Measurements from ENCODE around the gene ISOC1. TPM values are rescaled to one million over a fixed set of nuclear protein-coding genes. Genes with fewer than 3 reads are reported as not detected.

The ISOC1 gene
- total RNA-seq, 2 donors from 2014 or later: 26.4 to 38.3 TPM

DNA sequence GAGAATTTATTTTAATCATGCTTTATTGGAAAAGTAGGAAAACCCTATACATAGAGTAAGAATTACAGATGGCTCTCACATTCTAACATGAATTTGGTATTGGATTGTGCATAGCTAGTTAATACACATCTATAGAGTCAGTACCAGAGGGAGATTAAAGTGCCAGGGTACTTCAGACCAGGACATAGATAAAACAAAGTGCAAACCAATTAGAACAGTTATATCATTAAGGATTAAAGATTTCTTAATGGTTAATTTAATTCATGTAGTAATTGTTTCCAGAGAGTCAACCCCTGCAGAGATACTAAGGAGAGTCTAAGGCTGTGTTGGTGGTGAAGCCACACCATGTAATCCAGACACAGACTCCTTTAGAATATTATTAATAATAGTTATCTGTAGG is 8.8 kb downstream of the ISOC1 start:
- H3K9me3 Mint-ChIP-seq: no peaks in the 10 kb centered on the region

DNA sequence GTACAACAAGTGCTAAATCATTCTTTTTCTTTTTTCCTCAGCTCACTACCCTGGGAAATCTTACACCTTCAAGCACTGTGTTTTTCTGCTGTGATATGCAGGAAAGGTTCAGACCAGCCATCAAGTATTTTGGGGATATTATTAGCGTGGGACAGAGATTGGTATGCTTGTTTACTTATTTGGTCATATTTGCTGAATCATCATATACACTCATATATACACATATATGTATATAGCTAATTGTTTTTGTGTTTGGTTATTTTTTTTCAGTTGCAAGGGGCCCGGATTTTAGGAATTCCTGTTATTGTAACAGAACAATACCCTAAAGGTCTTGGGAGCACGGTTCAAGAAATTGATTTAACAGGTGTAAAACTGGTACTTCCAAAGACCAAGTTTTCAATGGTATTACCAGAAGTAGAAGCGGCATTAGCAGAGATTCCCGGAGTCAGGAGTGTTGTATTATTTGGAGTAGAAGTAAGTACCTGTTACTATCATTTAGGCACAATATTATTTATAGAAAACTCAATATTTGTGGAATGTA is 10.4 kb downstream of the ISOC1 start:
- Mint-ChIP-seq H3K27ac (no peak overlapping the region), H3K27me3 (no peaks in the 10 kb centered on the region), H3K9me3 (no peaks in the 10 kb centered on the region), H3K4me1 (ENCODE audit: low read depth in 2 of 2) (peaks cover 13 to 16% of the 10 kb centered on the region in 2 donors), H3K36me3 (peaks cover 10% of the 10 kb centered on the region), H3K4me3 (no peak overlapping the region)
- no peak for DNase-seq (ENCODE audit: low spot score)
- no peak for ATAC-seq

More for the DNA sequence above, 8.8 kb downstream of the ISOC1 start:
- no peak for ATAC-seq
- Mint-ChIP-seq H3K4me3 (no peak overlapping the region), H3K4me1 (ENCODE audit: low read depth in 2 of 2) (peaks cover 12 to 13% of the 10 kb centered on the region in 2 donors), H3K27me3 (no peaks in the 10 kb centered on the region), H3K27ac (no peak overlapping the region), H3K36me3 (peaks cover 5% of the 10 kb centered on the region)
- DNase-seq (ENCODE audit: low spot score): no peak

DNA sequence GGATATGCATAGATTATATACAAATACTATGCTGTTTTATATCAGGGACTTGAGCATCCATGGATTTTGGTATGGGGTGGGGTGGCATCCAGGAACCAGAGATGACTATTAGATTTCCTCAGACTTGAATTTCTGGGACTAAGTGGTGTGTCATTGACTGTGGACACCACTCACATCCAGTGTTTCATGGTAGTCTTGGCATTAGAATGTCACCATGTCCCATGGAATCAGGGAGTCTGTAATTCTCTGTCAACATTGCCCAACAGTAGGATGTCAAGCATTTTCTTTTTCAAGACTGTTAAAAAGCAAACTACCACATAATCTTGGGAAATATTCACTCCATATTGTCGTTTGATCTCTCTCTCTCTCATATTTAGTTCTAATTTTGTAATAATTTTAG is 13.1 kb downstream of the ISOC1 start:
- H3K4me3 Mint-ChIP-seq: no peak overlapping the region
- H3K9me3 Mint-ChIP-seq: no peaks in the 10 kb centered on the region
- H3K4me1 Mint-ChIP-seq (ENCODE audit: low read depth in 2 of 2): peaks cover 9 to 14% of the 10 kb centered on the region in 2 donors
- DNase-seq (ENCODE audit: low spot score) (no peak), ATAC-seq (no peak)
- peaks cover 15% of the 10 kb centered on the region for H3K36me3 Mint-ChIP-seq
- no peaks in the 10 kb centered on the region for H3K27me3 Mint-ChIP-seq
- H3K27ac Mint-ChIP-seq: no peak overlapping the region

DNA sequence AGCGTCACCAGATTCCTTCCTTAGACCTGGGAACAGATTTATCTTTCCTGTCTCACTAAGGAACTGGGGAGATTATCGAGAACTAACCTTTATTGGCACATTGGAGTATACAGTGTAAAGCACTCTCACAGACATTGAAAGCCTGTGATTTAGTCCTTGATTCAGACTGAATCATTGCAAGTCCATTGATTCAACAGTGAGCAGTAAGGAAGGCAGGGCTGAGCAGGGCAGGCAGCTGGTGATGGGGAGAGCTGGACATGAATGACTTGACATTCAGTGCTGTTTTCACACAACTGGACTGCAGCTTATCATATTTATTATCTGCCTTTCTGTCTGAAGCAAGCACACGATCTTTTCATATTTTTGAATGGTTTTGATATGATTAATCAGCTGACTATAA is 16.2 kb downstream of the ISOC1 start:
- Mint-ChIP-seq H3K4me3 (no peak overlapping the region), H3K36me3 (peaks cover 15% of the 10 kb centered on the region), H3K27ac (no peak overlapping the region), H3K4me1 (ENCODE audit: low read depth in 2 of 2) (peaks cover 9 to 14% of the 10 kb centered on the region in 2 donors), H3K27me3 (no peaks in the 10 kb centered on the region), H3K9me3 (no peaks in the 10 kb centered on the region)
- no peak for DNase-seq (ENCODE audit: low spot score)
- no peak for ATAC-seq

DNA sequence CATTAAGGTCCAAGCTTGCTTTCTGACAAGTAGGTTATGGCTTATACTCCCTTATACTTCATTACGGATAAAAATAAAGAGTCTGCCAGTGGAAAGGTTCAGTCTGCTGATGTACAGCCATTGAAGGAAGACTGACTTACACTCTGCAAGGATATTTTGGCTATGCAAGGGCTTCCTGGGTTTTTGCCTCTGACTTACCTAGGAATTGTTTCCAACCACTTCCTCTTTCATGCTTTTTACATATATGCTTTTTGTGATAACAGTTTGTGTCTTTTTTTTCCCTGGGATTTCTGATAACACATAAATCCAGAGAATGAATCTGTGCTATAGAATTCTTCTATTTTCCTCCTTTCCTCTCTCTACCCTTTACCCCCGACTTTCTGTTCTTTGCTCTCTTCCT is 16.8 kb downstream of the ISOC1 start:
- DNase-seq (ENCODE audit: low spot score) (no peak), ATAC-seq (no peak)
- no peaks in the 10 kb centered on the region for H3K9me3 Mint-ChIP-seq
- H3K4me3 Mint-ChIP-seq: no peak overlapping the region
- no peak overlapping the region for H3K27ac Mint-ChIP-seq
- H3K4me1 Mint-ChIP-seq (ENCODE audit: low read depth in 2 of 2): peaks cover 9 to 14% of the 10 kb centered on the region in 2 donors
- H3K36me3 Mint-ChIP-seq: peaks cover 11% of the 10 kb centered on the region
- H3K27me3 Mint-ChIP-seq: no peaks in the 10 kb centered on the region

DNA sequence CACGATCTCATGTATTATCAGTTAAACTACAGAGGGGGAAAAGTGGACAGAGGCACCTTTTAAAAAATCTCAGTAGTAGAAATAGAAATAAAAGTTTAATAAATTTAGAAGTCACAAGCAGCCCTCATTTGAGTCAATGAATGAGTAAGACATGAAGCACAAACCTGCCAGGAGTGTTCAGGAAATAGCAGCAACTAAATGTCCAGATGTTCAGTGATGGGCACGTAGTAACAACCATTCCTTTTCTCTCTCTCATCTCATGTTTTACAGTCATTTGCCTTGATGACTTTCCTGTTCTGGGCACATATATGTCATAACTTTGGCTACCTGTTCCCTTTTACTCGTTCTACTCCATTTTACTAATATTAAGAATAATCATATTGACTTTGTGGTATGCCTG is 17.7 kb downstream of the ISOC1 start:
- H3K27me3 Mint-ChIP-seq: no peaks in the 10 kb centered on the region
- no peak for ATAC-seq
- H3K36me3 Mint-ChIP-seq: peaks cover 10% of the 10 kb centered on the region
- no peak overlapping the region for H3K27ac Mint-ChIP-seq
- H3K4me1 Mint-ChIP-seq (ENCODE audit: low read depth in 2 of 2): peaks cover 9 to 14% of the 10 kb centered on the region in 2 donors
- no peak overlapping the region for H3K4me3 Mint-ChIP-seq
- H3K9me3 Mint-ChIP-seq: no peaks in the 10 kb centered on the region
- DNase-seq (ENCODE audit: low spot score): no peak

DNA sequence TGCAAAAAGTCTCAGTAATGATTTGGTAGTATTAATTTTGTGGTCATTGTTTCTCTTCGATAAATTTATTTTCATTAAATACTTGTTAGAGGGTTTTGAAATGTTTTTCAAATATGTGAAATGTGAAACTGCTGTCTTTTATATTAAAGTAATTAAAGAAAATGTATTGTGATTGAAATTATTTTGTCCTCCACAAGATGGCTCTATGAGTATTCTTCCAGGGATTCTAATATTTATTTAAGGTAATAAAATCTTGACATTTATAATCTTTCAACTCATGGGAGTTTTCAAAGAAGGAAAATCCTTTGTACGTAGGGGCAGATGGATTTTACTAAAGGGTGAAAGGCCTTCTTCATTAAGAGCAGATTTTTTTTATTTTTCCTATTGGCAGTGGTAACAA is 19.3 kb downstream of the ISOC1 start:
- no peaks in the 10 kb centered on the region for H3K27me3 Mint-ChIP-seq
- H3K27ac Mint-ChIP-seq: no peak overlapping the region
- ATAC-seq: no peak
- H3K9me3 Mint-ChIP-seq: no peaks in the 10 kb centered on the region
- peaks cover 14% of the 10 kb centered on the region for H3K36me3 Mint-ChIP-seq
- no peak for DNase-seq (ENCODE audit: low spot score)
- no peak overlapping the region for H3K4me3 Mint-ChIP-seq
- peaks cover 9 to 14% of the 10 kb centered on the region in 2 donors for H3K4me1 Mint-ChIP-seq (ENCODE audit: low read depth in 2 of 2)

DNA sequence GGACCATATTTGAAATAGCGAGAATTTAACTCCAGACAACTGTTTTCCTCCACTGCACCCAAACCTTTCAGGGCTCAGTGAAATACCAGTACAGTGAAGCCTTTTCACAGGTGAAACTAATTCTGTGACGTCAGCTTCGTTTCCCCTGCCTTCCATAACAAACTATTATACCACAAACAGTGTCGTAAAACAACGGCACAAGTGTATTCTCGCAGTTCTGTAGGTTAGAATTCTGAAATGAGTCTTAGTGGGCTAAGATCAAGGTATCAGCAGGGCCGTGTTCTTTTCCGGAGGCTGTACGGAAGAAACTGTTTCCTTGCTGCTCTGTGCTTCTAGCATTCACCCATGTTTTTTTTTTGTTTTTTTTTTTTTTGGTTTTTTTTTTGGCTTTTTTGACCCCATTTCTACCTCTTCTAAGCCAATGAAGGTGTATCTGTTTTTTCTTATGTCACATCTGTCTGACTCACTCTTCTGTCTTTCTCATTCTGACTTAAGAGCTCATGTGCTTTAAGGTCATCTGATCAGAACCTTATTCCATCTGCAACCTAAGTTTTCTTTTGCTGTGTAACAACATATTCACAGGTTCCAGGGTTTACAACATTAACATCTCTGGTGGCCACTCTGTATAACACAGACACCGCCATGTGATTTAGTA is 20.1 kb downstream of the ISOC1 start:
- Mint-ChIP-seq H3K27ac (no peak overlapping the region), H3K9me3 (no peaks in the 10 kb centered on the region), H3K4me3 (no peak overlapping the region), H3K4me1 (ENCODE audit: low read depth in 2 of 2) (peaks cover 2 to 8% of the 10 kb centered on the region in 2 donors), H3K36me3 (peaks cover 9% of the 10 kb centered on the region), H3K27me3 (no peaks in the 10 kb centered on the region)
- ATAC-seq (no peak), DNase-seq (ENCODE audit: low spot score) (no peak)

DNA sequence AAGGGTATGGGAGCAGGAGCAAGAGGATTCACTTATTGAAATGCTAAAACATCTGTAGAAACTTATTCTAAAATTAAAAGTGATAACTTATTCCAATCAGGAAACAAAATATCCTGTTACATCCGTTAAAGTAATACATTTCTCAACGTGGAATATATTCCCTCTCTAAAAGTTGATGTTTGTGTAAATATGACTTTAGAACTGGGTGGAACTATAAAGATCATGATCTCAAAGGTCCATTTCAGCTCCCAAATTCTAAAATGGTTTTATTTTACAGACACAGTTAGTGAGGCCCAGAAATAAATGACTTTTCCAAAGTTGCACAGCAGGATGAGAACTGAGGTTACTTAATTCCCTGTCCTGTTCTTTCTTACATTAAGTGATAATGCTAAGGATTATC is 21.1 kb downstream of the ISOC1 start:
- peaks cover 9% of the 10 kb centered on the region for H3K36me3 Mint-ChIP-seq
- H3K9me3 Mint-ChIP-seq: no peaks in the 10 kb centered on the region
- no peak overlapping the region for H3K4me3 Mint-ChIP-seq
- DNase-seq (ENCODE audit: low spot score): no peak
- no peak for ATAC-seq
- peaks cover 2 to 5% of the 10 kb centered on the region in 2 donors for H3K4me1 Mint-ChIP-seq (ENCODE audit: low read depth in 2 of 2)
- H3K27me3 Mint-ChIP-seq: no peaks in the 10 kb centered on the region
- no peak overlapping the region for H3K27ac Mint-ChIP-seq

DNA sequence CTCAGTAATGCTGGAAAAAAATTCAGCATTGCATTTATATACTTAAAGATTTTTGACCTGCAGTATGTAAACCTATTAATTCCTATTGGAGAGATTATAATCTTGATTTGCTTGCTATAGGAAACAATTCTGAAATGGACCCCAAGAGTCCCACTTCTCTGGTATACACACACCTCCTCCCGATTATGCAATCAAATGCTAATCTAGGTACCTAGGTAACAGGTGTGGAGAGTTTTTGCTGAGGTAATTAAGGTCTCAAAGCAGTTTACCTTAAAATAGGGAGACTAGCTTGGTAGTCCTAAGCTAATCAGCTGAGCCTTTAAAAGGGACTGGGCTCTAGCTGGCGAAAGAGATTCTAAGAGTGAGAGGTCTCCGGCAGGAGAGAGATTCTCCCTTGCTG is 22.2 kb downstream of the ISOC1 start:
- H3K9me3 Mint-ChIP-seq: no peaks in the 10 kb centered on the region
- H3K36me3 Mint-ChIP-seq: peaks cover 5% of the 10 kb centered on the region
- DNase-seq (ENCODE audit: low spot score): no peak

DNA sequence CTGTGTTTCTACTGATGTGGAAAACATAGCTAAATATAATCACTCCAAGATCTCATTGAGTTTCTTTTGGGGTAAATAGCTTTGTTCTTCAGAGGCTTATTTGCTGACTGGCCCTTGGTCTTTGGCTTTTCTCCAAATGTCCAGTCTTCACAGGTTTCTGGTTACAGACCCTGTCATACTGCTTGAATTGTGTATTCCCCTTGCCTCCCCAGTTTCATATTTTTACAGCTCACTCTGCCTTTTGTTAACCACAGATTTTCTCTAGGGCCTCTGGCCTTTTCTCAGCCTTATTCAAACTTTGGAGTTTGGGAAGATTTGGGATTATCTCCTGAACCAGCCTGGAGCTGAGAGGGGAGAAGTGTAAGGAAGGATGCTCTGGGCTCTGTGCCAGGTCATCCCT is 23.9 kb downstream of the ISOC1 start:
- Mint-ChIP-seq H3K4me1 (ENCODE audit: low read depth in 2 of 2) (no peaks in the 10 kb centered on the region), H3K36me3 (peaks cover 4% of the 10 kb centered on the region), H3K4me3 (no peak overlapping the region), H3K27me3 (no peaks in the 10 kb centered on the region), H3K27ac (no peak overlapping the region), H3K9me3 (no peaks in the 10 kb centered on the region)
- DNase-seq (ENCODE audit: low spot score) (no peak), ATAC-seq (no peak)

More for the DNA sequence above, 22.2 kb downstream of the ISOC1 start:
- no peak overlapping the region for H3K4me3 Mint-ChIP-seq
- peaks cover 0 to under 1% of the 10 kb centered on the region in 2 donors for H3K4me1 Mint-ChIP-seq (ENCODE audit: low read depth in 2 of 2)
- no peaks in the 10 kb centered on the region for H3K27me3 Mint-ChIP-seq
- no peak for ATAC-seq
- no peak overlapping the region for H3K27ac Mint-ChIP-seq

DNA sequence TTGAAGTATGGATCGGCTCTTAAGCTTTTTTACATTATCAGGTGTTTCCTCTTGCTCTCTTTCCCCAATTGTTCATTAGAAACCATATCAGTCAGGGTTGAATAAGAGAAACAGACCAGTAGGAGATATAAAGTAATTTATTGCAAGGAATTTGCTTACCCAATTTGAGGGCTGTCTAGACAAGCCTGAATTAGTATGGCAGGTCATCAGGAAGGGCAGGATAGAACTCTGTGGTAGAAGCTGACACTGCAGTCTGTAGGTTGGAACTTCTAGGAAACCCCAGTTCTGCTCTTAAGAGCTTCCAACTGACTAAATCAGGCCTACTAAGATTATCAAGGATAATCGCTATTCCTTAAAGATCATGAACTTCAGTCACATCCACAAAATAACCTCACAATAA is 24.3 kb downstream of the ISOC1 start:
- Mint-ChIP-seq H3K4me3 (no peak overlapping the region), H3K4me1 (ENCODE audit: low read depth in 2 of 2) (no peaks in the 10 kb centered on the region), H3K27ac (no peak overlapping the region), H3K9me3 (no peaks in the 10 kb centered on the region), H3K27me3 (no peaks in the 10 kb centered on the region), H3K36me3 (peaks cover 4% of the 10 kb centered on the region)
- ATAC-seq (no peak), DNase-seq (ENCODE audit: low spot score) (no peak)

DNA sequence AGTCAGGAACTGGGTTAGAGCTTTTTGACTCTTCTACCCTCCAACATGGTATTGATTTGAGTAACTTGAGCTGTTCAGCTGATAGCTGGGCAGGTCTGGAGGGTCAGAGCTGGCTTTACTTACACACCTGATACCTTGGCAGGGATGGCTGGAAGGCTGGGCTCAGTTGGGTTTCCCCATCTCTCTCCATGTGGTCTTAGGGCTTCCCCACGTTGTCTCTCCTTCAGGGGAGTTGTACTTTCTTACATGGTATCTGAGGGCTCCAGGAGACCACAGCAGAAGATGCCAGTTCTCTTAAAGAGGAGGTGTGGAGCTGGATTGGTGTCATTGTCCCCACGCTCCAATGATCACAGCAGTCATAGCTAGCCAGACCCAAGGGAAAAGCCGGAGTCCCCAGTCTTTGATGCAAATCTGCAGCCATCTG is 25.6 kb downstream of the ISOC1 start:
- no peak for ATAC-seq
- Mint-ChIP-seq H3K27ac (no peak overlapping the region), H3K4me3 (no peak overlapping the region), H3K36me3 (peaks cover 4% of the 10 kb centered on the region), H3K4me1 (ENCODE audit: low read depth in 2 of 2) (peaks cover 3 to 6% of the 10 kb centered on the region in 2 donors), H3K27me3 (no peaks in the 10 kb centered on the region), H3K9me3 (no peaks in the 10 kb centered on the region)
- DNase-seq (ENCODE audit: low spot score): no peak

DNA sequence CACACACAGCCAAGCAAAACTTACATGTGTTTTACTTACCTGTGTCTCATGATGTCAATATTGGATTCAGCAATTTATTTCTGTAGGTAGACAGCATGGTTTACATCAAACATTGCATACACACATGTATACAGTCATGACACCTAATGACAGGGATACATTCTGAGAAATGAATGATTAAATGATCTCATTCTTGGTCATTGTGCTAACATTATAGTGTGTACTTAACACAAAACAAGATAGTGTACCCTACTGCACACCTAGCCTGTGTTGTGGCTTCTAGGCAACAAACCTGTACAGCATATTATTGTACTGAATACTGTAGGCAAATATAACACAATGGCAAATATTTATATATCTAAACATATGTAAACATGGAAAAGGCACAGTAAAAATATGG is 28.0 kb downstream of the ISOC1 start:
- Mint-ChIP-seq H3K36me3 (peaks cover 4% of the 10 kb centered on the region), H3K4me3 (no peak overlapping the region), H3K27ac (no peak overlapping the region), H3K4me1 (ENCODE audit: low read depth in 2 of 2) (peaks cover 16 to 19% of the 10 kb centered on the region in 2 donors), H3K27me3 (no peaks in the 10 kb centered on the region), H3K9me3 (no peaks in the 10 kb centered on the region)
- no peak for DNase-seq (ENCODE audit: low spot score)
- no peak for ATAC-seq

DNA sequence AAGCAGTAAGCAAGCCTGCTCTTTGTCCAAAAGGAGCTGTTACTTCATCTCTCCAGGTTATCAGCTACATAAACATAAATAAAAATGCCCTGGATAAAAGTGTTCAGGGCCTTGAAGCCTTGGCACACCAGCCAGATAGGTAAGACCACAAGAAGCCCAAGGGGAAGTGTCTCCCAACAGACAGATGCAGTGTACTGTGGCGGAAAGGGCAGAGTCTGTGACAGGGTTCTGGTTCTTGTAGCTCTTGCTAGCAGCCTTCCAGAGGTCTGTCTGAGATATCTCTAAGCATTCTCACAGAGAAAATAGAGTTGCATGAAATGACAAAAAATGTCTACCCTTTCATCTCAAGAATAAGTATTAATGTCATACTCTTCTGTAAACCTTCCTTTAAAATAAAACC is 30.1 kb downstream of the ISOC1 start:
- Mint-ChIP-seq H3K4me1 (ENCODE audit: low read depth in 2 of 2) (peaks cover 16 to 19% of the 10 kb centered on the region in 2 donors), H3K4me3 (no peak overlapping the region), H3K9me3 (no peaks in the 10 kb centered on the region), H3K27ac (peak overlapping the region; percentile 64 to 71), H3K36me3 (no peaks in the 10 kb centered on the region), H3K27me3 (no peaks in the 10 kb centered on the region)
- DNase-seq (ENCODE audit: low spot score): no peak
- ATAC-seq: no peak

Data from natural killer cell treated with Interleukin-12 subunit alpha and Interleukin-12 subunit beta and Interleukin-15 and Interleukin-18, amount 100 ng/mL, for 72 hours (primary cell).